Measurements from ENCODE around the gene WDR62. TPM values are rescaled to one million over a fixed set of nuclear protein-coding genes. Genes with fewer than 3 reads are reported as not detected.

The WDR62 gene
- 0.81 TPM for polyA plus RNA-seq

GRCh38 chr19:36054733-36055686 is at the start of gene WDR62:
TSS of gene WDR62 (plus strand) at chr19:36054897. CDS start at chr19:36054972, 75 bp downstream.
- peak within 1 kb of the TSS; percentile 92 to 99 (median 98) for H3K27ac Mint-ChIP-seq
- H3K27me3 Mint-ChIP-seq = no peaks in the 10 kb centered on the region
- no peaks in the 10 kb centered on the region for H3K9me3 Mint-ChIP-seq
- peak within 1 kb of the TSS; percentile 91 to 99 (median 98) for H3K4me3 Mint-ChIP-seq
- H3K4me1 Mint-ChIP-seq = peaks cover 0 to 15% (median 11%) of the 10 kb centered on the region in 3 donors
- peaks cover 5% of the 10 kb centered on the region for H3K36me3 Mint-ChIP-seq

- Mint-ChIP-seq H3K9me3 (no peaks in the 10 kb centered on the region), H3K36me3 (peaks cover 4% of the 10 kb centered on the region), H3K27me3 (peaks cover 2% of the 10 kb centered on the region), H3K4me1 (peaks cover 4 to 11% (median 5%) of the 10 kb centered on the region in 3 donors), H3K27ac (no peak overlapping the region), H3K4me3 (no peak overlapping the region)
These were observed 47.7 kb upstream of the WDR62 start for GRCh38 chr19:36006955-36007354.

- H3K9me3 Mint-ChIP-seq = no peaks in the 10 kb centered on the region
- peaks cover 8 to 16% (median 10%) of the 10 kb centered on the region in 3 donors for H3K4me1 Mint-ChIP-seq
- H3K4me3 Mint-ChIP-seq = peak within 1 kb of the TSS; percentile 16 to 83 (median 71)
- no peaks in the 10 kb centered on the region for H3K36me3 Mint-ChIP-seq
- peak within 1 kb of the TSS in 1 of 3 donors; percentile 81 for H3K27ac Mint-ChIP-seq
- peaks cover 2% of the 10 kb centered on the region for H3K27me3 Mint-ChIP-seq
These were observed 46.2 kb upstream of the WDR62 start, which contains the start of gene SYNE4 for GRCh38 chr19:36008336-36008978. TSS of gene SYNE4 (minus strand) at chr19:36008813. CDS start at chr19:36008681, 132 bp downstream.

DNA sequence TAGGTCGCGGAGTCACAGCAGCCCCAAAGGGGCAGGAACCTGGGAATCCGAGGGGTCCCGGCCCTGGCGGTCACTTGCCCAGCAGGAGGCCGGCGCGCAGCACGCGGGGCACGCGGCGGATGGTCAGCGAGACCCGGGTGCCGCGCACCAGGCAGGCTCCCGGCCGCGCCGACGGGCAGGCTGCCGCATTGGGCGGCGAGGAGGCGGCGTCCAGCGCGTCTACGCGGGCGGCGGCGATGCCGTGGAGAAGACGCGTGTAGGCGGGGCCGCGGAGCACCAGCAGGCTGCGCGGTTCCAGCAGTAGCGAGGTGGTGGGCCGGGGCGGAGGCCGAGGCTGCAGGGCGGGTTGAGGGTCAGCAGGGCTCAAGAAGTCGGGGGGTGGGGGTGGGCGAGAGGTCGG is 45.5 kb upstream of the WDR62 start:
- H3K27ac Mint-ChIP-seq = no peak overlapping the region
- peaks cover 15 to 21% (median 15%) of the 10 kb centered on the region in 3 donors for H3K4me1 Mint-ChIP-seq
- H3K36me3 Mint-ChIP-seq = no peaks in the 10 kb centered on the region
- no peaks in the 10 kb centered on the region for H3K9me3 Mint-ChIP-seq
- peaks cover 2% of the 10 kb centered on the region for H3K27me3 Mint-ChIP-seq
- peak overlapping the region; percentile 16 to 83 (median 71) for H3K4me3 Mint-ChIP-seq

GRCh38 chr19:36009633-36010379 is 44.9 kb upstream of the WDR62 start:
- Mint-ChIP-seq H3K27ac (peak overlapping the region in 1 of 3 donors; percentile 81), H3K4me1 (peaks cover 19 to 25% (median 21%) of the 10 kb centered on the region in 3 donors), H3K27me3 (peaks cover 2% of the 10 kb centered on the region), H3K4me3 (peak overlapping the region; percentile 16 to 83 (median 71)), H3K9me3 (no peaks in the 10 kb centered on the region), H3K36me3 (no peaks in the 10 kb centered on the region)

DNA sequence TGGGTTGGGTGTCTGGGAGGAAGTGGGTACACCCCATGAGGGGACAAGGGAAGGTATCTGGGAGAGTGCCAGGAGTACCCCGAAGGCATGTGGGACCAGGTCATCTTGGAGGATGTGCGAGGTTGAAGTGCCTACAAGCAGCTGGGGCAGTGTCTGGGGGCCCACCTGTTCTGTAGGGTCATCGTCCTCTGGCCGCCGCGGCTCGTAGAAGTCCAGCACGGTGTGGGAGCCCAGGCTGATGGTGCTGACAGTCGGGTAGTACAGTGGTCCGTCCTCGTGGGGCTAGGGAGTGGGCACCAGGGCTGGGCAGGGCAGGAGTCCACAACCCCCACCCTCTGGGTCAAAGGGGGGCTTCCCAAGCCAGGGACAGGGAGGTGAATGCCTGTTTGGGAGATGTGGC is 44.3 kb upstream of the WDR62 start:
- Mint-ChIP-seq H3K27ac (peak overlapping the region in 1 of 3 donors; percentile 81), H3K27me3 (peaks cover 2% of the 10 kb centered on the region), H3K4me3 (peak overlapping the region in 2 of 4 donors; percentile 71), H3K9me3 (no peaks in the 10 kb centered on the region), H3K36me3 (no peaks in the 10 kb centered on the region), H3K4me1 (peaks cover 19 to 21% (median 21%) of the 10 kb centered on the region in 3 donors)

GRCh38 chr19:36013280-36014011 is 41.3 kb upstream of the WDR62 start:
- Mint-ChIP-seq H3K36me3 (peaks cover 3% of the 10 kb centered on the region), H3K27me3 (peaks cover 2% of the 10 kb centered on the region), H3K4me3 (peak overlapping the region; percentile 89 to 98 (median 96)), H3K4me1 (peaks cover 19 to 22% (median 21%) of the 10 kb centered on the region in 3 donors), H3K27ac (peak overlapping the region; percentile 54 to 99 (median 93)), H3K9me3 (no peaks in the 10 kb centered on the region)

GRCh38 chr19:36014012-36014924 is 40.4 kb upstream of the WDR62 start, which contains the start of gene ALKBH6:
TSS of gene ALKBH6 (minus strand) at chr19:36014213. CDS start at chr19:36013397, 816 bp downstream.
- no peaks in the 10 kb centered on the region for H3K27me3 Mint-ChIP-seq
- no peaks in the 10 kb centered on the region for H3K9me3 Mint-ChIP-seq
- peak within 1 kb of the TSS; percentile 64 to 99 (median 93) for H3K27ac Mint-ChIP-seq
- peak within 1 kb of the TSS; percentile 89 to 98 (median 96) for H3K4me3 Mint-ChIP-seq
- H3K4me1 Mint-ChIP-seq = peaks cover 15 to 22% (median 17%) of the 10 kb centered on the region in 3 donors
- H3K36me3 Mint-ChIP-seq = peaks cover 3% of the 10 kb centered on the region

DNA sequence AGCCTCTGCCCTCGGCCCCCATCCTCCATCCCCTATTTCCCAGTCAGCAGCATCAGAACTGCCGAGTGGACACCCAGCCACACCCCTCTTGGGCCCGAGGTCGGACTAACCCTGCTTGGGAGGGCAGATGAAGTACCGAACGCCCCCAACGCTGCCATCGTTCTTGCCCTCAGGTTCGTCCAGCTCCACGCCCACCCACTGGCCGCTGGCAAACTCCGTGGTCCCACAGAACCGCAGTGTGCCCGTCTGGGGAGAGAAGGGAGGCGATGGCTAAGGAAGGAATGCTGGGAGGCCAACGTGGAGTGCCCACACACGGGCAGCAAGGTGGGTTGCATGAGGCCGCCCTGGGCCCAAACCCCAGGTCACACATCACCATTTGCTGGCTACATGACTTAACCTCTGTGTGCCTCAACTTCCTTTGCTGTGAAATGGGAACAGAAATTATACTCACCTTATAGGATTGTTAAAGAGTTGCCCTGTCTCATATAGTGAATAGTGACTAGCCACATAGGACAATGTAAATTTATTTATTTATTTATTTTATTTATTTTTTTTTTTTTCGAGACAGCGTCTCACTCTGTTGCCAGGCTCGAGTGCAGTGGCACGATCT is 35.5 kb upstream of the WDR62 start:
- Mint-ChIP-seq H3K27ac (no peak overlapping the region), H3K36me3 (peaks cover 8% of the 10 kb centered on the region), H3K4me3 (no peak overlapping the region), H3K9me3 (no peaks in the 10 kb centered on the region), H3K27me3 (no peaks in the 10 kb centered on the region), H3K4me1 (peaks cover 5 to 7% (median 6%) of the 10 kb centered on the region in 3 donors)

DNA sequence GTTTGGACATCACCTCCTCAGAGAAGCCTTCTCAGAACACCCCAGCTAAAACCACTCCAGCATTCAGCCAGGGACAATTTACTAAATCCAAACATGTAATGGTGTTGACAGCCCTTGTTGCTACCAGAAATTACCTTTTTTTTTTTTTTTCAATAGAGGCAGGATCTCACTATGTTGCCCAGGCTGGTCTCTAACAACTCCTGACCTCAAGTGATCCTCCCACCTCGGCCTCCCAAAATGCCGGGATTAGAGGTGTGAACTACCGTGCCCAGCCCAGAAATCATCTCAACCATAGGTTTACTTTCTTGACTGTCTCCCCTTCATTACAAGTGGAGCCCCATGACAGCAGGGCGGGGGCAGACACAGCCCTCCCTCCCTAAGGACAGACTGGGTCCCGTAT is 31.3 kb upstream of the WDR62 start:
- Mint-ChIP-seq H3K9me3 (no peaks in the 10 kb centered on the region), H3K27ac (no peak overlapping the region), H3K27me3 (no peaks in the 10 kb centered on the region), H3K36me3 (peaks cover 11% of the 10 kb centered on the region), H3K4me1 (no peaks in the 10 kb centered on the region), H3K4me3 (no peak overlapping the region)

DNA sequence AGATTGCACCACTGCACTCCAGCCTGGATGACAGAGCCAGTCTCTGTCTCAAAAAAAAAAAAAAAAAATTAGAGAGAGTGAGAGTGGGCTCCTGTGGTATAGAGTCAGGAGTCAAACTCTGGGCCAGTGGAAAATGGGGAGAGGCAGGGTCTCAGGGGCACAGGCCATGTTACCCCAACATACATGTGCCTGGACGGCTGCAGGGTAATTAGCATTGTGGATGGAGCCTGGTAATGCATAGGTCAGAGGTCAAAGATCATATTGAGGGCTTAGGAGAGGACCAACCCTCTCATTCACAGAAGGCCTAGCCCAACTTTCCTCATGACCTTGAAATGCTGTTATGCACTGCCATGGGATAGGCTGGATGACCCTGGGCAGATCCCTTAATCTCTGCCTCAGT is 29.2 kb upstream of the WDR62 start:
- no peaks in the 10 kb centered on the region for H3K9me3 Mint-ChIP-seq
- peaks cover 0 to 2% (median 0%) of the 10 kb centered on the region in 3 donors for H3K4me1 Mint-ChIP-seq
- no peaks in the 10 kb centered on the region for H3K27me3 Mint-ChIP-seq
- H3K4me3 Mint-ChIP-seq = no peak overlapping the region
- H3K36me3 Mint-ChIP-seq = peaks cover 19% of the 10 kb centered on the region
- no peak overlapping the region for H3K27ac Mint-ChIP-seq

- peaks cover 15% of the 10 kb centered on the region for H3K36me3 Mint-ChIP-seq
- peaks cover 0 to 2% (median 0%) of the 10 kb centered on the region in 3 donors for H3K4me1 Mint-ChIP-seq
- H3K27ac Mint-ChIP-seq = no peak overlapping the region
- H3K27me3 Mint-ChIP-seq = no peaks in the 10 kb centered on the region
- H3K4me3 Mint-ChIP-seq = no peak overlapping the region
- no peaks in the 10 kb centered on the region for H3K9me3 Mint-ChIP-seq
These were observed 28.4 kb upstream of the WDR62 start for GRCh38 chr19:36026091-36026876.

Data from IgD-negative memory B cell (primary cell).